ENCODE results near the gene LOC101059915. TPM values are rescaled to one million over a fixed set of nuclear protein-coding genes. Genes with fewer than 3 reads are reported as not detected.
"Not testable (repeated sequence)": the region's sequence is repeated elsewhere in the genome, so short reads cannot be mapped to it uniquely, and the experiment has no call there.

Gene LOC101059915

DNA sequence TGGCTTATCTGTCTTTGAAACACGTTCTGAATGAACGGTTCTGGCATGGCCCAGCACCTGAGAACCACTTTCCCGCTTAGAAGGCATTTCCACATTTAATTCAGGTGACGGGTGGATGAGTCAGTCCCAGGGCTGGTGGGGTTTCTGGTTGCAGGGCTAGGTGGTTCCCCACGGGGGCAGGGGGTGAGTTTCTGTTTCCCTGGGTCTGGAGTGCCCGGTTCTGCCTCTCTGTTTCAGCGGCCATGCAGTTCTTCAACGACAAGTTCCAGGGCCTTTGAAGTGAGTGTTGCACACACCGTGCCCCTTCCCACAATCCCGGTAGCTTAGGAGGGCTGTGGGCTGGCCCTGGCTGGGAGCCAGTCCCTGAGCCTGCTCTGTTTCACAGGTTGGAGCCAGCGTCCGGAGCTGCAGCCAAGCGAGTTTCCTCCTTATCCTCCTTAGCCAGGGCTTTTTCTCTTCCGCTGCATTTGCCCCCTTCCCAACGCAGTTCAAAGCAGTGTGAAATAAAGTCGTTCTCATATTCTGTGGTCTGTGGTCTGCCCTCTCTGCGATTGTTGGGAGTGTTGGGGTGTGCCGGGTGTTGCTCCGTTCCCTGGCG is 53.0 kb downstream of the LOC101059915 start:
- H3K27ac ChIP-seq; H3K36me3 ChIP-seq; H3K4me3 ChIP-seq; H3K4me1 ChIP-seq; H3K9me3 ChIP-seq; DNase-seq; intact Hi-C loops (cut with DNase I; ENCODE audit: low total_unique reads); H3K27me3 ChIP-seq: not testable (repeated sequence)

Small RNA genes within 50 kb of the gene (small RNA-seq; reads per million reads assigned to genes)
- gene BX276092.4: not detected

Other genes starting within 250 kb of the LOC101059915 start
- 100 to 1,000 TPM; 117 to 243 (median 144) TPM for gene OGT, start 134.4 kb upstream of the LOC101059915 start, total RNA-seq
- 1 to 10 TPM; 1.2 to 7.9 (median 2.5) TPM for gene GCNA, start 89.1 kb upstream of the LOC101059915 start, total RNA-seq
- gene CXCR3, start 49.0 kb upstream of the LOC101059915 start, total RNA-seq: under 1 TPM in 1 of 4 donors, not detected in 3; 0.28 TPM
- not detected for gene CXorf49, start 50.7 kb downstream of the LOC101059915 start, total RNA-seq
- gene CXorf49B, start 95.8 kb downstream of the LOC101059915 start, total RNA-seq: not detected
- gene NHSL2, start 243.3 kb downstream of the LOC101059915 start, total RNA-seq: 10 to 100 TPM in 1 of 4 donors, 1 to 10 TPM in 3; 7.6 to 30.8 (median 9.1) TPM